ENCODE results near the gene NFIC. TPM values are rescaled to one million over a fixed set of nuclear protein-coding genes. Genes with fewer than 3 reads are reported as not detected.
"Not testable (repeated sequence)": the region's sequence is repeated elsewhere in the genome, so short reads cannot be mapped to it uniquely, and the experiment has no call there.

Gene NFIC
- total RNA-seq, 1 donor from 2014 or later, result 8.4 TPM

GRCh38 chr19:3448616-3449334 lies 82.4 kb downstream of the NFIC start:
- Histone ChIP-seq H3K36me3 (ENCODE audit: control insufficient read depth in 3 of 3, insufficient read depth in 3 of 3, low read length in 3 of 3) (peaks cover 44 to 55% (median 48%) of the 10 kb centered on the region in 3 donors), H3K4me1 (ENCODE audit: control insufficient read depth in 3 of 3, insufficient read depth in 3 of 3, low read length in 3 of 3) (peaks cover 23 to 33% (median 28%) of the 10 kb centered on the region in 3 donors), H3K27me3 (ENCODE audit: control insufficient read depth in 3 of 3, insufficient read depth in 3 of 3, low read length in 3 of 3) (no peaks in the 10 kb centered on the region), H3K9ac (ENCODE audit: low read depth in 1 of 3, low read length in 3 of 3) (no peak overlapping the region), H3K9me3 (ENCODE audit: control insufficient read depth in 3 of 3, low read length in 3 of 3) (no peaks in the 10 kb centered on the region), H3K4me3 (ENCODE audit: low read length in 3 of 3) (no peak overlapping the region), H3K27ac (ENCODE audit: low read depth, low read length) (no peak overlapping the region)

GRCh38 chr19:3450796-3451411 lies 84.5 kb downstream of the NFIC start:
- H3K9ac ChIP-seq (ENCODE audit: low read depth in 1 of 3, low read length in 3 of 3), result peak overlapping the region in 1 of 3 donors; percentile 40
- peaks cover 6 to 13% (median 10%) of the 10 kb centered on the region in 3 donors for H3K4me1 ChIP-seq (ENCODE audit: control insufficient read depth in 3 of 3, insufficient read depth in 3 of 3, low read length in 3 of 3)
- peak overlapping the region; percentile 79 for H3K27ac ChIP-seq (ENCODE audit: low read depth, low read length)
- no peaks in the 10 kb centered on the region for H3K27me3 ChIP-seq (ENCODE audit: control insufficient read depth in 3 of 3, insufficient read depth in 3 of 3, low read length in 3 of 3)
- no peak overlapping the region for H3K4me3 ChIP-seq (ENCODE audit: low read length in 3 of 3)
- peaks cover 51 to 59% (median 55%) of the 10 kb centered on the region in 3 donors for H3K36me3 ChIP-seq (ENCODE audit: control insufficient read depth in 3 of 3, insufficient read depth in 3 of 3, low read length in 3 of 3)
- H3K9me3 ChIP-seq (ENCODE audit: control insufficient read depth in 3 of 3, low read length in 3 of 3), result no peaks in the 10 kb centered on the region

GRCh38 chr19:3451451-3451866 lies 85.1 kb downstream of the NFIC start:
- H3K9me3 ChIP-seq (ENCODE audit: control insufficient read depth in 3 of 3, low read length in 3 of 3), result no peaks in the 10 kb centered on the region
- peaks cover 6 to 13% (median 10%) of the 10 kb centered on the region in 3 donors for H3K4me1 ChIP-seq (ENCODE audit: control insufficient read depth in 3 of 3, insufficient read depth in 3 of 3, low read length in 3 of 3)
- no peaks in the 10 kb centered on the region for H3K27me3 ChIP-seq (ENCODE audit: control insufficient read depth in 3 of 3, insufficient read depth in 3 of 3, low read length in 3 of 3)
- peak overlapping the region in 1 of 3 donors; percentile 40 for H3K9ac ChIP-seq (ENCODE audit: low read depth in 1 of 3, low read length in 3 of 3)
- peak overlapping the region; percentile 79 for H3K27ac ChIP-seq (ENCODE audit: low read depth, low read length)
- no peak overlapping the region for H3K4me3 ChIP-seq (ENCODE audit: low read length in 3 of 3)
- peaks cover 47 to 54% (median 53%) of the 10 kb centered on the region in 3 donors for H3K36me3 ChIP-seq (ENCODE audit: control insufficient read depth in 3 of 3, insufficient read depth in 3 of 3, low read length in 3 of 3)

- peak overlapping the region; percentile 79 for H3K27ac ChIP-seq (ENCODE audit: low read depth, low read length)
- H3K27me3 ChIP-seq (ENCODE audit: control insufficient read depth in 3 of 3, insufficient read depth in 3 of 3, low read length in 3 of 3), result no peaks in the 10 kb centered on the region
- peaks cover 54 to 57% (median 54%) of the 10 kb centered on the region in 3 donors for H3K36me3 ChIP-seq (ENCODE audit: control insufficient read depth in 3 of 3, insufficient read depth in 3 of 3, low read length in 3 of 3)
- H3K9ac ChIP-seq (ENCODE audit: low read depth in 1 of 3, low read length in 3 of 3), result no peak overlapping the region
- no peaks in the 10 kb centered on the region for H3K9me3 ChIP-seq (ENCODE audit: control insufficient read depth in 3 of 3, low read length in 3 of 3)
- H3K4me3 ChIP-seq (ENCODE audit: low read length in 3 of 3), result no peak overlapping the region
- H3K4me1 ChIP-seq (ENCODE audit: control insufficient read depth in 3 of 3, insufficient read depth in 3 of 3, low read length in 3 of 3), result peaks cover 11 to 21% (median 13%) of the 10 kb centered on the region in 3 donors
Observed at GRCh38 chr19:3452171-3452941, 86.0 kb downstream of the NFIC start.

GRCh38 chr19:3452942-3453214 lies 86.5 kb downstream of the NFIC start:
- Histone ChIP-seq H3K4me1 (ENCODE audit: control insufficient read depth in 3 of 3, insufficient read depth in 3 of 3, low read length in 3 of 3) (peaks cover 13 to 26% (median 15%) of the 10 kb centered on the region in 3 donors), H3K36me3 (ENCODE audit: control insufficient read depth in 3 of 3, insufficient read depth in 3 of 3, low read length in 3 of 3) (peaks cover 55 to 58% (median 57%) of the 10 kb centered on the region in 3 donors)
- not testable (repeated sequence) for H3K9ac ChIP-seq (ENCODE audit: low read depth in 1 of 3, low read length in 3 of 3); H3K27me3 ChIP-seq (ENCODE audit: control insufficient read depth in 3 of 3, insufficient read depth in 3 of 3, low read length in 3 of 3); H3K4me3 ChIP-seq (ENCODE audit: low read length in 3 of 3); H3K27ac ChIP-seq (ENCODE audit: low read depth, low read length); H3K9me3 ChIP-seq (ENCODE audit: control insufficient read depth in 3 of 3, low read length in 3 of 3)

- H3K27ac ChIP-seq (ENCODE audit: low read depth, low read length), result no peak overlapping the region
- H3K9ac ChIP-seq (ENCODE audit: low read depth in 1 of 3, low read length in 3 of 3), result peak overlapping the region in 1 of 3 donors; percentile 33
- peaks cover 50 to 56% (median 51%) of the 10 kb centered on the region in 3 donors for H3K36me3 ChIP-seq (ENCODE audit: control insufficient read depth in 3 of 3, insufficient read depth in 3 of 3, low read length in 3 of 3)
- no peak overlapping the region for H3K4me3 ChIP-seq (ENCODE audit: low read length in 3 of 3)
- peaks cover 17 to 30% (median 25%) of the 10 kb centered on the region in 3 donors for H3K4me1 ChIP-seq (ENCODE audit: control insufficient read depth in 3 of 3, insufficient read depth in 3 of 3, low read length in 3 of 3)
- H3K9me3 ChIP-seq (ENCODE audit: control insufficient read depth in 3 of 3, low read length in 3 of 3), result no peaks in the 10 kb centered on the region
- no peaks in the 10 kb centered on the region for H3K27me3 ChIP-seq (ENCODE audit: control insufficient read depth in 3 of 3, insufficient read depth in 3 of 3, low read length in 3 of 3)
Observed at GRCh38 chr19:3453840-3454239, 87.5 kb downstream of the NFIC start.

- Histone ChIP-seq H3K36me3 (ENCODE audit: control insufficient read depth in 3 of 3, insufficient read depth in 3 of 3, low read length in 3 of 3) (peaks cover 45 to 51% (median 47%) of the 10 kb centered on the region in 3 donors), H3K4me1 (ENCODE audit: control insufficient read depth in 3 of 3, insufficient read depth in 3 of 3, low read length in 3 of 3) (peaks cover 23 to 39% (median 33%) of the 10 kb centered on the region in 3 donors), H3K9me3 (ENCODE audit: control insufficient read depth in 3 of 3, low read length in 3 of 3) (no peaks in the 10 kb centered on the region), H3K27me3 (ENCODE audit: control insufficient read depth in 3 of 3, insufficient read depth in 3 of 3, low read length in 3 of 3) (no peaks in the 10 kb centered on the region), H3K9ac (ENCODE audit: low read depth in 1 of 3, low read length in 3 of 3) (no peak overlapping the region), H3K4me3 (ENCODE audit: low read length in 3 of 3) (no peak overlapping the region), H3K27ac (ENCODE audit: low read depth, low read length) (no peak overlapping the region)
Observed at GRCh38 chr19:3454656-3455392, 88.4 kb downstream of the NFIC start.

GRCh38 chr19:3455393-3455955 lies 89.1 kb downstream of the NFIC start:
- peaks cover 46 to 49% (median 49%) of the 10 kb centered on the region in 3 donors for H3K36me3 ChIP-seq (ENCODE audit: control insufficient read depth in 3 of 3, insufficient read depth in 3 of 3, low read length in 3 of 3)
- H3K9ac ChIP-seq (ENCODE audit: low read depth in 1 of 3, low read length in 3 of 3), result no peak overlapping the region
- H3K27ac ChIP-seq (ENCODE audit: low read depth, low read length), result no peak overlapping the region
- no peaks in the 10 kb centered on the region for H3K9me3 ChIP-seq (ENCODE audit: control insufficient read depth in 3 of 3, low read length in 3 of 3)
- H3K4me3 ChIP-seq (ENCODE audit: low read length in 3 of 3), result no peak overlapping the region
- peaks cover 26 to 41% (median 36%) of the 10 kb centered on the region in 3 donors for H3K4me1 ChIP-seq (ENCODE audit: control insufficient read depth in 3 of 3, insufficient read depth in 3 of 3, low read length in 3 of 3)
- H3K27me3 ChIP-seq (ENCODE audit: control insufficient read depth in 3 of 3, insufficient read depth in 3 of 3, low read length in 3 of 3), result no peaks in the 10 kb centered on the region

- Histone ChIP-seq H3K4me1 (ENCODE audit: control insufficient read depth in 3 of 3, insufficient read depth in 3 of 3, low read length in 3 of 3) (peaks cover 20 to 35% (median 31%) of the 10 kb centered on the region in 3 donors), H3K36me3 (ENCODE audit: control insufficient read depth in 3 of 3, insufficient read depth in 3 of 3, low read length in 3 of 3) (peaks cover 41 to 49% (median 47%) of the 10 kb centered on the region in 3 donors), H3K9me3 (ENCODE audit: control insufficient read depth in 3 of 3, low read length in 3 of 3) (no peaks in the 10 kb centered on the region), H3K27ac (ENCODE audit: low read depth, low read length) (no peak overlapping the region), H3K9ac (ENCODE audit: low read depth in 1 of 3, low read length in 3 of 3) (no peak overlapping the region), H3K4me3 (ENCODE audit: low read length in 3 of 3) (no peak overlapping the region), H3K27me3 (ENCODE audit: control insufficient read depth in 3 of 3, insufficient read depth in 3 of 3, low read length in 3 of 3) (no peaks in the 10 kb centered on the region)
Observed at GRCh38 chr19:3455960-3456601, 89.7 kb downstream of the NFIC start.
